GM12874 (cell line): ENCODE results near the gene RASA3.

Experiments
- TF ChIP-seq, protein P1 (sequence below): IDR thresholded peaks from 2 replicates; pipeline ENCODE4 v1.5.1; 2011; ENCODE audit warnings: low read depth, mild to moderate bottlenecking, control low read depth, low read length, moderate library complexity; ENCODE audit not compliant: insufficient read depth

The RASA3 gene

DNA sequence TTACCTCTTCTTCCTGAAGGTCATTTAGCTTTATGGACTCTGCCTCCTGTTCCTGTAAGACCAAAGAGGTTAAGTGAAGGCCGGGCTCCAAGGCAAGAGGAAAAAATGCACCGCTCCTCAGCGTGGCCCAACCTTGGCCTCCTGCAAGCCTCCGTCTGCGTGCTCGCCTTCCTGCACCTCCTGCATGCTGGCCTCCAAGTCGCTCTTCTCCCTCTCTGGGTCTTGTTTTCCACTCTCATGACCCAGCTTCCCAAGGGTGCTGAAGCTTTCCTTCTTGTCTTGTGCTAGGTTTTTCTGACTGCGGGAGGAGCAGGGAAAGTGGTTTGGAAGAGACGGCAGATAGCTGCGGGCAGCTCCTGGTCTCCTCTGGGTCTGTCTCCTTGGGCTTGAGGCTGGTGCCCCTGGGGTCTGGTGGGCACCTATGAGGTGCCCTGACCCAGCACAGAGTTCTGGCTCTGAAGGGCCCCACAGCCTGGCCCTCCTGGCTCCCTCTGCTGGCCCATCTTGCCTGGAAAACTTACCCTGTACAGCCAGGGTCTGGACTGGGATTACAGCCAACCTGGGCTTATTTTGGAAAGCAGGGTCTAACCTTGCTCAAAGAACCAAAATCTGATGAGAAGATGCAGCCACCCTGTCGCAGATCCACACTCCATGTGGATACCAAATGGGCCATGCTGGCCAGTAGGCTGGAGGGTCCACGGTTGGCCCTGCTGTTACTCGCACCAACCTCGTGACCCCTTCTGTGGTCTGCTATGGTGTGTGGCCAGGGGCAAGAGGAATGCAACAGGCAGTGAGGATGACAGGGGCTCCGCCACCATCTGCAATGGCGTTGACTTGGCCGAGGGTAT lies 163.7 kb downstream of the RASA3 start:
- TF ChIP-seq, protein P1, sequence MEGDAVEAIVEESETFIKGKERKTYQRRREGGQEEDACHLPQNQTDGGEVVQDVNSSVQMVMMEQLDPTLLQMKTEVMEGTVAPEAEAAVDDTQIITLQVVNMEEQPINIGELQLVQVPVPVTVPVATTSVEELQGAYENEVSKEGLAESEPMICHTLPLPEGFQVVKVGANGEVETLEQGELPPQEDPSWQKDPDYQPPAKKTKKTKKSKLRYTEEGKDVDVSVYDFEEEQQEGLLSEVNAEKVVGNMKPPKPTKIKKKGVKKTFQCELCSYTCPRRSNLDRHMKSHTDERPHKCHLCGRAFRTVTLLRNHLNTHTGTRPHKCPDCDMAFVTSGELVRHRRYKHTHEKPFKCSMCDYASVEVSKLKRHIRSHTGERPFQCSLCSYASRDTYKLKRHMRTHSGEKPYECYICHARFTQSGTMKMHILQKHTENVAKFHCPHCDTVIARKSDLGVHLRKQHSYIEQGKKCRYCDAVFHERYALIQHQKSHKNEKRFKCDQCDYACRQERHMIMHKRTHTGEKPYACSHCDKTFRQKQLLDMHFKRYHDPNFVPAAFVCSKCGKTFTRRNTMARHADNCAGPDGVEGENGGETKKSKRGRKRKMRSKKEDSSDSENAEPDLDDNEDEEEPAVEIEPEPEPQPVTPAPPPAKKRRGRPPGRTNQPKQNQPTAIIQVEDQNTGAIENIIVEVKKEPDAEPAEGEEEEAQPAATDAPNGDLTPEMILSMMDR: no peak

DNA sequence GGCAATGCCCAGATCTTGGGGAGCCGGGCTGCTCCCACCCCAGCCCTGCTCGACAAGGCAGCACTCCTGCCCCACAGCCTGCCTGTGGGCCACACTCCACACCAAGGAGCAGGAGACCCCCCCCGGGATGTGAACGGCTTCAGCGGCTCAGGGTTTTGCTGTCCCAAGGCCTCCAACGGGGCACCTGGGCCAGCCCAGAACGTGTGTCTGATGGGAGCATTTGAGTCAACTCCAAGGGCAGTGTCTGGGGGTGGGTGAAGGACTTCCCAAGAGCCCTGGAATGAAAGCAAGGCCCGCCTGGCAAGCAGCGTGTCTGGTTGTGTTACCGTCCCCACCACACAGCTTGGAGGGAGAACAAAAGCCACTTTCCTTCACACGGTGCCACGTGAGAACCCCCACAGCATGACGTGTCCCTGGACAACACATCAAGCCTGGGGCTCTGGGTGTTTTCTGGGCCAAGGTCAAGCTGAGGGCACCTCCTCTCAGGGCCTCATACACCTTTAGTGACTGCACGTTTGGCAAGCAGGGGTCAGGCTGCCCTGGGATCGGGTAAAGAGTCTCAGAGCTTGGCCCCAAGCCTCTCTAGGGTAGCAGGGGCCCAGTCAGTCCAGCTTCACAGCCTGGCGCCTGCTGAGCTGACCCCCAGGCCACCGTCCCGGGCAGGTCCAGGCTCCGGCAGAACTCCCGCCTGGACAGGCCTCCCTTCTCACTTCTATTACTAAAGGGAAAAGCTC lies 164.5 kb downstream of the RASA3 start:
- TF ChIP-seq, protein P1: no peak

DNA sequence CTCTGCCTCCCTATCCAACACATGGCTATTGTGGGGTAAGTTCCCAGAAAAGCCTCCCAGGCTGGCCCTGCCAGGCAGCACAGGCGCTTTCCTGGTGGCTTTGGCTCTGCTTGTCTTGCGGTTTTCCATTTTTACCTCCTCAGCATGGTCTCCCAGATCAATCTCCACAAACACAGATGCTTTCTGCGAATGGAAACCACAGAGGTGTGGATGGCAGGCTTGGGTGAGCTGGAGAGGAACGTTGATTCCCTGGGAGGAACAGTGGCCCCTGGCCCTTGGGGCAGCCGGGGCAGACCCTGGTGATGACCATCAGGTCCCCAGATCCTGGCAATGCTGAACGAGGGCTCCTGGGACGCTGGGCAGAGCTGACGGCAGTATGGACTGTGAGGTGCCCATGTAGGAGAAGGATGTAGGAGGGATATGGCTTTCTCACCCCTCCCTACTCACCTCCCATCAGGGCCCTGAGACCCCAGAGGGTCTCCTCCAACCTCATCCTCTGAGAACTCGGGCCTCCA lies 165.2 kb downstream of the RASA3 start:
- TF ChIP-seq, protein P1: no peak

DNA sequence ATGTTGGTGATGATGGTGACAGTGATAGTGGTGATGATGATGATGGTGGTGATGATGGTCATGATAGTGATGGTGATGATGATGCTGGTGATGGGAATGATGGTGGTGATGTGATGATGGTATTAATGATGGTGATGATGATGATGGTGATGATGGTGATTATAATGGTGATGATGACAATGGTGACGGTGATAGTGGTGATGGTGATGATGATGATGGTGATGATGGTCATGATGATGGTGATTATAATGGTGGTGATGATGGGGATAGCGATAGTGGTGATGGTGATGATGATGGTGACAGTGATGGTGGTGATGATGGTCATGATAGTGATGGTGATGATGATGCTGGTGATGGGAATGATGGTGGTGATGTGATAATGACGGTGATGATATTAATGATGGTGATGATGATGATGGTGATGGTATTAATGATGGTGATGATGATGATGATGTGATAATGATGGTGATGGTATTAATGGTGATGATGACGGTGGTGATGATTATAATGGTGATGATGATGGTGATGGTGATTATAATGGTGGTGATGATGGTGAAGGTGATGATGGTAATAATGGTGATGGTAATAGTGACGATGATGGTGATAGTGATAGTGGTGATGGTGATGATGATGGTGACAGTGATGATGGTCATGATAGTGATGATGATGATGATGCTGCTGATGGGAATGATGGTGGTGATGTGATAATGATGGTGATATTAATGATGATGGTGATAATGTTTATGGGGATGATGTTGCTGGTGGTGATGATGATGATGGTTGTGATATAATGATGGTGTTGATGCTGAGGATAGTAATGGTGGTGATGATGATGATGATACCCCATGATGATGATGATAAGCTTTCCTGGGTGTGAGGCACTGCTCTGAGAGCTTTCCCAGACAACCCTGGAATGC lies 166.2 kb downstream of the RASA3 start:
- TF ChIP-seq, protein P1: no peak

DNA sequence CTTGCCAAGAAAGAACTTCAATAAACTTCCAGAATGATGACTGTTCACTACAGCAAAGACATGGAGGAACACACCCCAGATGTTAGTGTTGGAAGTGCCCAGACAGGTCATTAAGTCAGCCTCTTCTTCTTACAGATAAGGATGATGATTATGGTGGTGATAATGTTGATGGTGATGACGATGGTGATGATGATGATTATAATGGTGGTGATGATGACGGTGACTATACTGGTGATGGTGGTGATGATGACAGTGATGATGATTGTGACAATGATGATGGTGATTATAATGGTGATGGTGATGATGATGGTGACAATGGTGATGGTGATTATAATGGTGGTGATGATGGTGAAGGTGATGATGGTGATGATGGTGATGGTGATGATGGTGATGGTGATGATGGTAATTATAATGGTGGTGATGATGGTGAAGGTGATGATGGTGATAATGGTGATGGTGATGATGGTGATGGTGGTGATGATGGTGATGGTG lies 167.0 kb downstream of the RASA3 start:
- TF ChIP-seq, protein P1: no peak

DNA sequence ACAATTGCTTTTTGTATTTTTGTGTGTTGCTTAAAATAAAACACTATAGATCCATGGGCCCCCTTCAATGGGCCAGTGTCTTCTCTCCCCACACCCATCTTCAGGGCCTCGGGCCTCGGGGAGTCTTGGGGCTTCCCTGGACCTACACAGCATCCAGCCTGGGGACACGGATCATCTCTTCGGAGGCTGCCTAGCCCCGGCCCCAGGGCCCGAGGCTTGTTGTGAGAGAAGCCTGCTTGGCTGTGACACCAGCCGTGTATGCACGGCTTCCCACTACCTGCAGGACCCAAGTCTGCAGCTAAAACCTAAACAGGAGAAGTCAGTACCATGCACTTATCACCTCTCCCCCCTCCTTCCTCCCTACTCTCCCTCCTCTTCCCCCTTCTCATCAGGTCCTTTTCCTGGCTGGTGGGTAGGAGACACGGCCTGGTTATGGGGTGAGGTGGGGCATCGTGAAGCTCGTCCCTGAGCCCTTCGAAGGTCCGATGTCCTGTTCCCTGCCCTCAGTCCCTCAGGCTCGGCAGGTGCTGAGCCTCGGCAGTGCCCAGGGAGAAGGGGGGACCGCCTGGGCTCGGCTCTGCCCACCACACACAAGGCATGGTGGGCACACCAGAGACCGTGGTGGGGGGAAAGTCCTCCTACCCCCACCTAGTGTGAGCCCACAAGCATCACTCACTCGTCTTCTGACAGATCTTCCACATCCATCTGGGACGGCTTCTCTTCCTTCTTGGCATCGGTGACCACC lies 168.0 kb downstream of the RASA3 start:
- TF ChIP-seq, protein P1: no peak
